CD4-positive, alpha-beta T cell treated with Interleukin-21 for 1 hour (primary cell): ENCODE data around the gene RASA4B.
"Not testable (repeated sequence)": the region's sequence is repeated elsewhere in the genome, so short reads cannot be mapped to it uniquely, and the experiment has no call there.

Experiments
- DNase-seq: peaks from one replicate; pipeline ENCODE4 v3.0.0-alpha.2; 2020

Gene RASA4B

GRCh38 chr7:102517550-102518147, at the start of gene RASA4B:
RASA4B (minus strand) TSS chr7:102517777; CDS start chr7:102517710, 67 bp downstream.
- peak; percentile 40 for DNase-seq

GRCh38 chr7:102550808-102551422, 33.3 kb upstream of the RASA4B start, which contains the start of gene SPDYE2:
SPDYE2 (plus strand) TSS chr7:102551226; CDS start chr7:102553256, 2,030 bp downstream.
- DNase-seq, result not testable (repeated sequence)

- DNase-seq, result not testable (repeated sequence)
Measured at GRCh38 chr7:102546353-102546752, 28.8 kb upstream of the RASA4B start.

- DNase-seq, result not testable (repeated sequence)
Measured at GRCh38 chr7:102545288-102545687, 27.7 kb upstream of the RASA4B start.

GRCh38 chr7:102544372-102544771, 26.8 kb upstream of the RASA4B start:
- DNase-seq, result not testable (repeated sequence)

- not testable (repeated sequence) for DNase-seq
Measured at GRCh38 chr7:102543596-102543995, 26.0 kb upstream of the RASA4B start, which contains the start of gene UPK3BL2. UPK3BL2 (minus strand) TSS chr7:102543696; CDS start chr7:102543636, 60 bp downstream.

GRCh38 chr7:102542771-102543170, 25.2 kb upstream of the RASA4B start:
- DNase-seq, result not testable (repeated sequence)

GRCh38 chr7:102542083-102542482, 24.5 kb upstream of the RASA4B start:
- not testable (repeated sequence) for DNase-seq

GRCh38 chr7:102540604-102541003, 23.0 kb upstream of the RASA4B start:
- not testable (repeated sequence) for DNase-seq

GRCh38 chr7:102535062-102535615, 17.6 kb upstream of the RASA4B start:
- DNase-seq, result not testable (repeated sequence)

- not testable (repeated sequence) for DNase-seq
Measured at GRCh38 chr7:102532127-102532526, 14.6 kb upstream of the RASA4B start.

- not testable (repeated sequence) for DNase-seq
Measured at GRCh38 chr7:102531583-102531982, 14.0 kb upstream of the RASA4B start.

- DNase-seq, result not testable (repeated sequence)
Measured at GRCh38 chr7:102527822-102528793, 10.5 kb upstream of the RASA4B start.

GRCh38 chr7:102527182-102527581, 9.6 kb upstream of the RASA4B start:
- DNase-seq, result not testable (repeated sequence)

GRCh38 chr7:102524803-102525202, 7.2 kb upstream of the RASA4B start:
- not testable (repeated sequence) for DNase-seq

GRCh38 chr7:102520797-102521196, 3.2 kb upstream of the RASA4B start:
- DNase-seq, result not testable (repeated sequence)

GRCh38 chr7:102516951-102517350, 626 bp downstream of the RASA4B start:
- not testable (repeated sequence) for DNase-seq

GRCh38 chr7:102515889-102516288, 1.7 kb downstream of the RASA4B start:
- DNase-seq, result not testable (repeated sequence)

GRCh38 chr7:102514881-102515721, 2.5 kb downstream of the RASA4B start:
- not testable (repeated sequence) for DNase-seq

- DNase-seq, result peak; percentile 39
Measured at GRCh38 chr7:102512642-102513221, 4.8 kb downstream of the RASA4B start.

GRCh38 chr7:102511860-102512522, 5.6 kb downstream of the RASA4B start:
- not testable (repeated sequence) for DNase-seq
